Cardiac muscle cell (in vitro differentiated cells and primary cell): Measurements from ENCODE around the gene GPRC5B. TPM values are rescaled to one million over a fixed set of nuclear protein-coding genes. Genes with fewer than 3 reads are reported as not detected.

Experiments
- DNase-seq, 2 donors: peaks; one replicate each; pipeline versions ENCODE4 v3.0.0 to v3.0.0-alpha.2; 2010 to 2017; ENCODE audit warnings: low read depth in 1 of 2, low spot score in 1 of 2
- H3K27ac ChIP-seq: fragments of 200-600 bp; sonication (generic); 2 replicates; pipeline ENCODE4 v1.5.1; 2016
- H3K27me3 ChIP-seq: fragments of 200-600 bp; sonication (generic); 2 replicates; pipeline ENCODE4 v1.6.0; 2016; ENCODE audit warnings: control low read depth
- H3K36me3 ChIP-seq: fragments of 200-600 bp; sonication (generic); 2 replicates; pipeline ENCODE4 v1.5.1; 2016; ENCODE audit warnings: control low read depth
- H3K4me1 ChIP-seq: fragments of 200-600 bp; sonication (generic); 2 replicates; pipeline ENCODE4 v1.8.1; 2017; ENCODE audit warnings: low read depth, mild to moderate bottlenecking, mixed run types
- H3K4me3 ChIP-seq: fragments of 200-600 bp; sonication (generic); 2 replicates; pipeline ENCODE4 v1.5.1; 2016; ENCODE audit warnings: mild to moderate bottlenecking
- H3K9me3 ChIP-seq: fragments of 200-600 bp; sonication (generic); 2 replicates; pipeline ENCODE4 v1.5.1; 2017; ENCODE audit warnings: low read depth, mild to moderate bottlenecking, control low read depth
- CTCF ChIP-seq: IDR thresholded peaks from 2 replicates; pipeline ENCODE4 v1.5.1; 2012; ENCODE audit warnings: low read depth, mild to moderate bottlenecking, low read length
- polyA plus RNA-seq: library from polyadenylated mRNA; unstranded; fragments of >200 nt; fragmentation: Nextera tagmentation; extraction: Ambion mirVana; gene quantifications from 2 replicates; pipeline ENCODE4 v1.2.1, GENCODE V29; 2016
- total RNA-seq: library from RNA; depleted of rRNA; stranded (reverse); fragments of >200 nt; gene quantifications from 2 replicates; pipeline ENCODE4 v1.2.3, GENCODE V29; 2016

Gene GPRC5B
- total and polyA plus RNA-seq, 2 experiments from 2014 or later: 14.7 to 15.5 TPM

GRCh38 chr16:19858340-19859018, 26.2 kb downstream of the GPRC5B start:
- Histone ChIP-seq H3K27me3 (no peaks in the 10 kb centered on the region), H3K9me3 (no peaks in the 10 kb centered on the region), H3K27ac (no peak overlapping the region), H3K4me1 (no peaks in the 10 kb centered on the region), H3K4me3 (no peak overlapping the region), H3K36me3 (no peaks in the 10 kb centered on the region)
- DNase-seq: peak in 1 of 2 donors; percentile 79
- TF ChIP-seq CTCF: no peak

GRCh38 chr16:19857593-19858339, 26.9 kb downstream of the GPRC5B start:
- Histone ChIP-seq H3K27ac (no peak overlapping the region), H3K4me1 (no peaks in the 10 kb centered on the region), H3K36me3 (no peaks in the 10 kb centered on the region), H3K9me3 (no peaks in the 10 kb centered on the region), H3K4me3 (no peak overlapping the region), H3K27me3 (no peaks in the 10 kb centered on the region)
- DNase-seq: no peak
- no peak for TF ChIP-seq CTCF

- H3K9me3 ChIP-seq: no peaks in the 10 kb centered on the region
- no peak for DNase-seq
- no peak overlapping the region for H3K27ac ChIP-seq
- H3K27me3 ChIP-seq: no peaks in the 10 kb centered on the region
- no peak overlapping the region for H3K4me3 ChIP-seq
- no peak for TF ChIP-seq CTCF
- H3K36me3 ChIP-seq: no peaks in the 10 kb centered on the region
- no peaks in the 10 kb centered on the region for H3K4me1 ChIP-seq
Measured at GRCh38 chr16:19856120-19856519, 28.5 kb downstream of the GPRC5B start.

GRCh38 chr16:19854543-19854876, 30.1 kb downstream of the GPRC5B start:
- Histone ChIP-seq H3K9me3 (no peaks in the 10 kb centered on the region), H3K27me3 (no peaks in the 10 kb centered on the region), H3K4me1 (no peaks in the 10 kb centered on the region), H3K36me3 (no peaks in the 10 kb centered on the region), H3K27ac (no peak overlapping the region), H3K4me3 (no peak overlapping the region)
- DNase-seq: no peak
- no peak for TF ChIP-seq CTCF

GRCh38 chr16:19853742-19854542, 30.7 kb downstream of the GPRC5B start:
- TF ChIP-seq CTCF: no peak
- Histone ChIP-seq H3K9me3 (no peaks in the 10 kb centered on the region), H3K36me3 (no peaks in the 10 kb centered on the region), H3K4me1 (no peaks in the 10 kb centered on the region), H3K27me3 (no peaks in the 10 kb centered on the region), H3K27ac (no peak overlapping the region), H3K4me3 (no peak overlapping the region)
- no peak for DNase-seq
